Mesendoderm (in vitro differentiated cells): Measurements from ENCODE around the gene LRRC17. TPM values are rescaled to one million over a fixed set of nuclear protein-coding genes. Genes with fewer than 3 reads are reported as not detected.

Source experiments
- DNase-seq: peaks from one replicate; pipeline ENCODE4 v3.0.0; 2013
- H2AK5ac ChIP-seq: 2 replicates; pipeline ENCODE4 v1.6.1; 2013; ENCODE audit warnings: low read length, inconsistent platforms
- H2BK120ac ChIP-seq: 2 replicates; pipeline ENCODE4 v1.6.1; 2013; ENCODE audit warnings: low read depth, mild to moderate bottlenecking, low read length, moderate library complexity, mixed read lengths
- H2BK15ac ChIP-seq: replicated peaks from 2 replicates; pipeline ENCODE4 v1.6.1; 2013; ENCODE audit warnings: low read depth, mild to moderate bottlenecking, moderate library complexity
- H2BK5ac ChIP-seq: 2 replicates; pipeline ENCODE4 v1.6.1; 2013; ENCODE audit warnings: low read length, inconsistent platforms
- H3K18ac ChIP-seq: 2 replicates; pipeline ENCODE4 v1.6.1; 2013; ENCODE audit warnings: mild to moderate bottlenecking, low read length, mixed read lengths
- H3K23ac ChIP-seq: one replicate; pipeline ENCODE4 v1.6.1; 2013; ENCODE audit warnings: low read length
- H3K27ac ChIP-seq: 2 replicates; pipeline ENCODE4 v1.5.1; 2013; ENCODE audit warnings: low read depth, mild to moderate bottlenecking, inconsistent platforms, low read length, moderate library complexity
- H3K27me3 ChIP-seq: 2 replicates; pipeline ENCODE4 v1.6.1; 2013; ENCODE audit warnings: low read length, control low read depth, mild to moderate bottlenecking, inconsistent platforms; ENCODE audit not compliant: insufficient read depth, poor library complexity
- H3K36me3 ChIP-seq: 2 replicates; pipeline ENCODE4 v1.6.1; 2013; ENCODE audit warnings: low read length, inconsistent platforms; ENCODE audit not compliant: control insufficient read depth, insufficient read depth
- H3K4ac ChIP-seq: one replicate; pipeline ENCODE4 v1.6.1; 2013; ENCODE audit warnings: low read depth, mild to moderate bottlenecking, low read length, moderate library complexity
- H3K4me1 ChIP-seq: 2 replicates; pipeline ENCODE4 v1.6.1; 2013; ENCODE audit warnings: low read depth, low read length, inconsistent platforms; ENCODE audit not compliant: control insufficient read depth
- H3K4me2 ChIP-seq: 2 replicates; pipeline ENCODE4 v1.6.1; 2013; ENCODE audit warnings: low read length
- H3K4me3 ChIP-seq: 2 replicates; pipeline ENCODE4 v1.5.1; 2013; ENCODE audit warnings: mild to moderate bottlenecking, low read length
- H3K56ac ChIP-seq: one replicate; pipeline ENCODE4 v1.6.1; 2013; ENCODE audit warnings: low read length
- H3K79me1 ChIP-seq: 2 replicates; pipeline ENCODE4 v1.6.1; 2013; ENCODE audit warnings: low read length, inconsistent platforms
- H3K79me2 ChIP-seq: 2 replicates; pipeline ENCODE4 v1.6.1; 2013; ENCODE audit warnings: mild to moderate bottlenecking, low read length; ENCODE audit not compliant: control insufficient read depth, insufficient read depth
- H3K9ac ChIP-seq: 2 replicates; pipeline ENCODE4 v1.6.1; 2013; ENCODE audit warnings: low read length, inconsistent platforms
- H4K5ac ChIP-seq: one replicate; pipeline ENCODE4 v1.6.1; 2013; ENCODE audit warnings: low read length
- H4K8ac ChIP-seq: one replicate; pipeline ENCODE4 v1.6.1; 2013; ENCODE audit warnings: low read depth, mild to moderate bottlenecking, control low read depth, low read length, moderate library complexity
- WGBS: extraction: QIAGEN DNeasy Blood & Tissue Kit; methylation state at CpG from one replicate; pipeline ENCODE4 v1.1.7; 2013; ENCODE audit warnings: low lambda C conversion rate, missing lambda C conversion rate; ENCODE audit not compliant: insufficient coverage; ENCODE audit errors: extremely low coverage; 5-methylcytosine and 5-hydroxymethylcytosine counted together
- polyA plus RNA-seq, 2 experiments: library from polyadenylated mRNA; stranded (reverse); fragments of 200-250 nt; gene quantifications; one replicate each; pipeline ENCODE4 v1.2.3, GENCODE V29; 2013

Gene LRRC17, protein sequence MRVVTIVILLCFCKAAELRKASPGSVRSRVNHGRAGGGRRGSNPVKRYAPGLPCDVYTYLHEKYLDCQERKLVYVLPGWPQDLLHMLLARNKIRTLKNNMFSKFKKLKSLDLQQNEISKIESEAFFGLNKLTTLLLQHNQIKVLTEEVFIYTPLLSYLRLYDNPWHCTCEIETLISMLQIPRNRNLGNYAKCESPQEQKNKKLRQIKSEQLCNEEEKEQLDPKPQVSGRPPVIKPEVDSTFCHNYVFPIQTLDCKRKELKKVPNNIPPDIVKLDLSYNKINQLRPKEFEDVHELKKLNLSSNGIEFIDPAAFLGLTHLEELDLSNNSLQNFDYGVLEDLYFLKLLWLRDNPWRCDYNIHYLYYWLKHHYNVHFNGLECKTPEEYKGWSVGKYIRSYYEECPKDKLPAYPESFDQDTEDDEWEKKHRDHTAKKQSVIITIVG
- 5.3 TPM for polyA plus RNA-seq (2013, experiment 1 of 2)
- polyA plus RNA-seq (2013, experiment 2 of 2), result 6.0 TPM

DNA sequence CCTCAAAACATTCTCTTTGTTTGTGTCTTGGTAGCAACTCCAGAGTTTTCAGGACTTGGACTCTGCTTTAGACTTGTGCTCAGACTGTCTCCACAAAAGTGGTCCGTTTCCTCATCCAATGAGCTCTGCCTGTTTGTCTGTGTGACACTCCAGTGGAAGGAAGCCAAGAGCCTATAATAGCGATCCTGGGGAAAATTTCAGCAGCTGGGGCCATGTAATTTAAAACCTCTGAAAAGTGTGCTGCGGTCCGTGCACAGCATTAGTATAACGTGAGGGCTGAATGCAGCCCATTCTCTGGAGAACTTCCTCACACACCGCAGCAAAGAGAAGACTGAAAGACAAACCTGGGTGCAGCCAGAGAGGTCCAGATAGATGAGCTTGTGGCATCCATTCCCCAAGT is at the start of gene LRRC17:
Gene LRRC17, plus strand, starts transcription at position 259 of the 400 bp plus-strand sequence. CDS start 20,914 bp downstream, outside the sequence.
- Histone ChIP-seq H3K36me3 (no peaks in the 10 kb centered on the region), H3K27ac (no peak within 1 kb of the TSS), H3K4me1 (peaks cover 3% of the 10 kb centered on the region), H3K4ac (no peak within 1 kb of the TSS), H2BK15ac (no peak within 1 kb of the TSS), H3K18ac (peak within 1 kb of the TSS; percentile 69), H3K4me3 (no peak within 1 kb of the TSS), H3K23ac (no peak within 1 kb of the TSS), H3K9ac (no peak within 1 kb of the TSS), H4K8ac (no peak within 1 kb of the TSS), H4K5ac (no peak within 1 kb of the TSS), H3K79me2 (no peaks in the 10 kb centered on the region), H2BK5ac (no peak within 1 kb of the TSS), H2AK5ac (no peak within 1 kb of the TSS), H3K56ac (no peak within 1 kb of the TSS), H2BK120ac (peak within 1 kb of the TSS; percentile 32), H3K79me1 (no peaks in the 10 kb centered on the region), H3K4me2 (no peak within 1 kb of the TSS), H3K27me3 (no peaks in the 10 kb centered on the region)
- DNase-seq, result no peak
- WGBS, result no CpG with 5 or more reads among the region's 6 CpGs

DNA sequence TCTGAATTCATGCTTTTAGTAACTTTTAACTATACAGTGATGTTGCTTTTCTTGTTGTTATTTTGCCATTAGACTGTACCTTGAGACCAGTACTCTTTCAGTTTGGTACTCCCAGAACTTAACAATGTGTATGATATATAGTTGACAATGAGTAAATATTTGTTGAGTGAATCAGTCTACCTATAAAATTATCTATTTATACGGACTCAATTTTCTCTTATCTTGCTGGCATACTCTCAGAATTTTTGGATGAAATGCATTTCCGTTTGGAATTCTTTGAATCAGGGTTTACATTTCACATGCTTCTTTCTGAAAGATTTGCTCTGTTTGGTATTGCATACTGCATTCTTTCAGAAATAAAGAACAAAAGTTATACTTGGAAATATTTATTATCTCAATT is 47.8 kb upstream of the LRRC17 start:
- H3K79me2 ChIP-seq, result no peaks in the 10 kb centered on the region
- no peaks in the 10 kb centered on the region for H3K4me1 ChIP-seq
- H2AK5ac ChIP-seq, result no peak overlapping the region
- no peak overlapping the region for H3K23ac ChIP-seq
- H2BK15ac ChIP-seq, result no peak overlapping the region
- no peak overlapping the region for H2BK5ac ChIP-seq
- no peak overlapping the region for H3K4ac ChIP-seq
- H3K79me1 ChIP-seq, result no peaks in the 10 kb centered on the region
- no peak overlapping the region for H3K56ac ChIP-seq
- H3K36me3 ChIP-seq, result no peaks in the 10 kb centered on the region
- H4K5ac ChIP-seq, result no peak overlapping the region
- no peak overlapping the region for H3K27ac ChIP-seq
- H4K8ac ChIP-seq, result no peak overlapping the region
- H3K9ac ChIP-seq, result no peak overlapping the region
- no peak overlapping the region for H3K4me3 ChIP-seq
- no peaks in the 10 kb centered on the region for H3K27me3 ChIP-seq
- no peak for DNase-seq
- no CpG with 5 or more reads among the region's 2 CpGs for WGBS
- H3K4me2 ChIP-seq, result no peak overlapping the region
- H2BK120ac ChIP-seq, result no peak overlapping the region
- H3K18ac ChIP-seq, result no peak overlapping the region

DNA sequence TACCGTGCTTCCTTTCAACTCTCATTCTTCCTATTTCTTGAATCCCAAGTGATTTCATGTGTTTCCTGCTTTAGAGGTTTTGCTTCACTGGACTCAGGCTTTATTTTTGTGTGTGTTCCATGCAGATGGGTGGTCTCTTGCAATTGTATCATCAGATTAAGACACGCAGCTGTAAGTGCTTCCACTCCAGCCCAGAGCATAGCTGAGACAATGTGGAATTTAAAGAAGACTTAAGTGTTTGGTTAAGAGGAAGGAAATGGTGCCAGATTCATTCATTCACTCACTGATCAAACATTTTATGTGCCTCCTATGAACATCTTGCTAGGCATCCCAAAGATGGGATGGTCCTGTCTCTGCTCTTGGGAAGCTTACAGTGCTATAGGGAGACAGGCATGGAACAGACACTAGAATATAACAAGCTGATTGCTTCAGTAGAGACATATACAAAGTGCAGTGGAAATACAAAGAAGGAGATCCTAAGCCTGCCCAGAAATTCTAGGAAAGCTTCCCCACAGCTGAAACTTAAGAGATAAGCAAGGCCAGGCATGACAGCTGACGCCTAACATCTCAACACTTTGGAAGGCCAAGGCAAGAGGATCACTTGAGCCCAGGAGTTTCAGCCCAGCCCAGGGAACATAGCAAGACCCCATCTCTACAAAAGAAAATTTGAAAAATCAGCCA is 46.1 kb upstream of the LRRC17 start:
- no peak for DNase-seq
- H3K36me3 ChIP-seq, result no peaks in the 10 kb centered on the region
- H3K4me2 ChIP-seq, result no peak overlapping the region
- no peak overlapping the region for H2AK5ac ChIP-seq
- H4K8ac ChIP-seq, result no peak overlapping the region
- no peaks in the 10 kb centered on the region for H3K4me1 ChIP-seq
- no peak overlapping the region for H2BK5ac ChIP-seq
- no peak overlapping the region for H3K4me3 ChIP-seq
- H4K5ac ChIP-seq, result no peak overlapping the region
- no peaks in the 10 kb centered on the region for H3K79me2 ChIP-seq
- no peak overlapping the region for H3K23ac ChIP-seq
- no peak overlapping the region for H2BK15ac ChIP-seq
- H3K4ac ChIP-seq, result no peak overlapping the region
- no peak overlapping the region for H2BK120ac ChIP-seq
- no peak overlapping the region for H3K27ac ChIP-seq
- H3K9ac ChIP-seq, result no peak overlapping the region
- no peaks in the 10 kb centered on the region for H3K27me3 ChIP-seq
- no peak overlapping the region for H3K18ac ChIP-seq
- H3K56ac ChIP-seq, result no peak overlapping the region
- H3K79me1 ChIP-seq, result no peaks in the 10 kb centered on the region
- WGBS, result no CpG with 5 or more reads among the region's 3 CpGs

DNA sequence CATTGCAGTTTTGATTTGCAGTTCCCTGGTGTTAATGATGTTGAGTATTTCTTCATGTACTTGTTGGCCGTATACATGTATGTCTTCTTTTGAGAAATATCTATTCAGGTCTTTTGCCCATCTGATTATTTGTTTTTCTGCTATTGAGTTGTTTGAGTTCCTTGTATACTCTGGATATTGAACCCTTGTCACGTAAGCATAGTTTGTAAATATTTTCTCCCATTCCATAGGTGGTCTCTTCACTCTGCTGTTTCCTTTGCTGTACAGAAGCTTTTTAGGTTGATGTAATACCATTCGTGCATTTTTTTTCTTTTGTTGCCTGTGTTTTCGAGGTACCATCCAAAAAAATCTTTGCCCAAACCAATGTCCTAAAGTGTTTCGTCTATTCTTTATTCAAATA is 43.6 kb upstream of the LRRC17 start:
- Histone ChIP-seq H3K79me1 (no peaks in the 10 kb centered on the region), H3K9ac (no peak overlapping the region), H4K8ac (no peak overlapping the region), H3K4ac (no peak overlapping the region), H2BK120ac (no peak overlapping the region), H2BK15ac (no peak overlapping the region), H3K4me3 (no peak overlapping the region), H2BK5ac (no peak overlapping the region), H3K36me3 (no peaks in the 10 kb centered on the region), H2AK5ac (no peak overlapping the region), H3K4me1 (no peaks in the 10 kb centered on the region), H3K23ac (no peak overlapping the region), H3K18ac (no peak overlapping the region), H3K79me2 (no peaks in the 10 kb centered on the region), H3K4me2 (no peak overlapping the region), H4K5ac (no peak overlapping the region), H3K27me3 (no peaks in the 10 kb centered on the region), H3K27ac (no peak overlapping the region), H3K56ac (no peak overlapping the region)
- no CpG with 5 or more reads among the region's 5 CpGs for WGBS
- DNase-seq, result no peak

DNA sequence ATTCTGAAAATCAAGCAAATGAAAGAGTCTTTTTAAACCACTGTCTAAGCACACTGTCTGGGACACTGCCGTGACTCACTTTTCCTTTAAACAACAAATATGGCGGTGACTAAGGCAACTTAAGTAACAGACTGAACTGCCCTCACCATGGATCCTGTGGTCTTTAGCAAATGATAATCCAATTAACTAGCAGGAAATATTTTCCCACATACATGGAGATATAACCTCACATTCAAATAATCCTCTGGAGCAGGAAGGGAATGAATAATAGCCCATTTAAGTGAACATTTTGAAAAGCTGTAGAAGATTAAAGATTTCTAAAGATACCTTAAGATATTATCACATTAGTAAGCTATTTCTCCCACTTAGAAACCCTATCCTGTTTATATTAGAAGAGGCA is 40.3 kb upstream of the LRRC17 start:
- H4K8ac ChIP-seq, result no peak overlapping the region
- H3K9ac ChIP-seq, result no peak overlapping the region
- no peak overlapping the region for H3K23ac ChIP-seq
- H2BK5ac ChIP-seq, result no peak overlapping the region
- no peak overlapping the region for H3K4me3 ChIP-seq
- H4K5ac ChIP-seq, result no peak overlapping the region
- no peak overlapping the region for H3K18ac ChIP-seq
- DNase-seq, result no peak
- H3K27me3 ChIP-seq, result no peaks in the 10 kb centered on the region
- no peak overlapping the region for H3K27ac ChIP-seq
- H3K4me1 ChIP-seq, result no peaks in the 10 kb centered on the region
- H2BK15ac ChIP-seq, result no peak overlapping the region
- H3K36me3 ChIP-seq, result no peaks in the 10 kb centered on the region
- H3K56ac ChIP-seq, result no peak overlapping the region
- H2AK5ac ChIP-seq, result no peak overlapping the region
- H2BK120ac ChIP-seq, result no peak overlapping the region
- no peak overlapping the region for H3K4me2 ChIP-seq
- H3K4ac ChIP-seq, result no peak overlapping the region
- WGBS, result no CpG with 5 or more reads among the region's 2 CpGs
- H3K79me1 ChIP-seq, result no peaks in the 10 kb centered on the region
- no peaks in the 10 kb centered on the region for H3K79me2 ChIP-seq
